DMS53 treated with DMSO at 0.1 percent for 48 hours (cell line): ENCODE results near the gene NUCKS1.
A peak's percentile ranks its signal among the peaks of the same experiment; 100 is the strongest.

Source experiments
- DNase-seq: peaks from one replicate; lab custom pipeline; 2025; ENCODE audit not compliant: unreplicated experiment; lab: John Stamatoyannopoulos, UW

The NUCKS1 gene

GRCh38 chr1:205672395-205672889, 77.5 kb downstream of the NUCKS1 start:
- no peak for DNase-seq

DNA sequence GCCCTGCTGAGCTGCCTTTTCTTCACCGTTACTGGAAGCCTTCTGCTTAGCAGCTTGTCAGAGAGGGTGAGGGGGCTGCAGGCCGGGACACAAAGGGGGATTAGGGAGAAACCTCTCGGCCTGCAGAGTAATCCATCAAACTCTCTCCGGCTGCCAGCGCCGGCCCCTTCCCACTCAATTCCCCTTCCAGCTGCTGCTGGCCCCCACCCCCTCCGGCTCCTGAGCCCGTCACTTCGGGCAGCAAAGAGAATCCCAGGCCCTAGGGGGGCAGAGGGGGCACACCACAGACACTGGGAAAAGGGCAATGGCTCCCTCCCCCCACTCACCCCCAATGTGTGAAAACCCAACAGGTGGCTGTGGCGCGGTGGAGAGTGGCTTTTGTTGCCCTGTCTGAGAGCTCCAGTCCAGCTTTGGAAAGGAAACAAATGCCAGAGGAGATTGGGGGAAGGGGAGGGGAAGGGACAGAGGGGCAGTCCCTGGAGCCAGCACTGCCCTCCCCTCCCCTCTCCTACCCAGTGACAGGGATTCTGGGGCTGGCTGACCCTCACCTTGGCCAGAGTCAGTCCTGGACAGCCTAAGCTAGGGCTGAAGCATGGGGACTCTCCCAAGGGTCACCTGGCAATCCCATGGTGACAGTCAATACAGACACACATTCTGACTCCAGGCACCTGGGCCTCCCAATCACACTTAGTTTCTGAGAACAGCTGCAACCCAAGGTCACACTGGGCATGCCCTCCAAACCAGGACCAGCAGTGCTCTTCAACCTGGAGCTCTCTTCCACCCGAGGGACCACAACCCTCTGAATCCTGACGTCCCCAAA, 79.2 kb downstream of the NUCKS1 start:
- DNase-seq: no peak

- no peak for DNase-seq
Measured at GRCh38 chr1:205670150-205670446, 79.9 kb downstream of the NUCKS1 start.

DNA sequence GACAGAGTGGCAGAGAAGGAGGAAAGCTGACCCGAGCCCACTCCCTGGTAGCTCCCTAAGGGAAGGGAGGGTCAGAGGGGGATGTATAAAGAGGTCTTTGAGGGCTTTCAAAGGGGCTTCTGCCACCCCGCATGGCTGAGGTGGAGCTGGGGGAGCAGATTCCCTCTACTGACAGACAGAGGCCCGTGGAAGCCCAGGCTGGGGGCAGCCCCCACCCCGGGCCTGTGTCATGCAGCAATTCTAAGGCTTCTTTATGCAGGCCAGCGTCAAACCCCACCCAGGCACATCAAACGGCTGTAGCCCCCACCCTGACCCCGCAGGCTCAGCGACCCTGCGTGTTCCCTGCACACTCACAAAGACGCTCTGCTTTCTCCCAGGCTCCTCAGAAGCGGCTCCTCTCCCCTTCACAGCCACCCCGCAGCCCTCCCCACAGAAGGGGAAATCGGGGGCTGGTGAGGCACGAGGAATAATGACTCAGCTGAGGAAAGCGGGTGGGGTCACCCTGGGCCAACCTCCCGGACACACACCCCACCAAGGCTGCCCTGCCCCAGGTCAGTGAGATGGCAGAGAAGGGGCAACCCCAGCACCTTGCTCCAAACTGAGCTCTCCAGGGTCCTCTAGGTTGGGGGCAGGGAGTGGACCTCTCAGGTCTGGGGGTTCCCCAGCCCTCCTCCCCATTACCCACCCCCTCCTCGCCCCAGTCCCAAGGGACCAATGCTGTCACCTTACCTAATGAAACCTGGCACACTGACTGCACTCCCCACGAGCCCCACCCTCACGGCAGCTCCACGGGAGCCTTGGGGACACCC, 80.4 kb downstream of the NUCKS1 start:
- no peak for DNase-seq

GRCh38 chr1:205668951-205669340, 81.0 kb downstream of the NUCKS1 start:
- DNase-seq: no peak

DNA sequence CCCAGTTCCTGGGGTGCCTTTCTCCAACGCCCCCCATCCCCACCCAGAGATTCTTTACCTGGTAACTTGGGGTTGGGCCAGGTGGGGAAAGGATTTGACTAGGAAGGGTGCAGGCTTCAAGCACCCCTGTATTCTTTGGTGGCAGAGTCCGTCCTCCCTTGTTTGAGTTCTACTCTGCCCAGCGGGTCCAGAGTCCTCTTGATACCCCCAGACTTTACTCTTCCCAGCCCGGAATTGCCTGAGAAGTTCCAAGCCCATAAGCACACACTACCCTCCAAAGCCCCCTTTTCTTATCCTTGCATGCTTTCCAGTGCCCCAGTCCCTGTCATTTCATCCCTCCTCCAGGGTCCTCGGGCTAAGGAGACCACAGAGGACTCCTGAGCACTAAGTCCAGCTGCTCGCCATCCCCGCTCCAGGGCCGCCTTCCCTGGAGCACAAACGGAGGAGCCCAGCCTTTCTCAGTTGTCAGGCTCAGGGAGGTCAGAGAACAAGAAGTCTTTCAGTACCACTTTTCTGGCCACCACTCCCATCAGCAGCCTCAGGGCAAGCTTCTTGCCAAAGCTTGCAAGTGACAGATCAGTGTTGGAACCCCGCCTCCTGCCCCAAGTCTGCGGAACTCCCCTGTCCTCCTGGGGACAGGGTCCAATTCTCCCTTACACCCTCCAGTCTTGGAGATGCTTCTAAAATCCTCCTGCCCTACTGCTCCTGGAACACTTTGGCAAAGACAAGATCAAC, 81.9 kb downstream of the NUCKS1 start:
- DNase-seq: no peak

DNA sequence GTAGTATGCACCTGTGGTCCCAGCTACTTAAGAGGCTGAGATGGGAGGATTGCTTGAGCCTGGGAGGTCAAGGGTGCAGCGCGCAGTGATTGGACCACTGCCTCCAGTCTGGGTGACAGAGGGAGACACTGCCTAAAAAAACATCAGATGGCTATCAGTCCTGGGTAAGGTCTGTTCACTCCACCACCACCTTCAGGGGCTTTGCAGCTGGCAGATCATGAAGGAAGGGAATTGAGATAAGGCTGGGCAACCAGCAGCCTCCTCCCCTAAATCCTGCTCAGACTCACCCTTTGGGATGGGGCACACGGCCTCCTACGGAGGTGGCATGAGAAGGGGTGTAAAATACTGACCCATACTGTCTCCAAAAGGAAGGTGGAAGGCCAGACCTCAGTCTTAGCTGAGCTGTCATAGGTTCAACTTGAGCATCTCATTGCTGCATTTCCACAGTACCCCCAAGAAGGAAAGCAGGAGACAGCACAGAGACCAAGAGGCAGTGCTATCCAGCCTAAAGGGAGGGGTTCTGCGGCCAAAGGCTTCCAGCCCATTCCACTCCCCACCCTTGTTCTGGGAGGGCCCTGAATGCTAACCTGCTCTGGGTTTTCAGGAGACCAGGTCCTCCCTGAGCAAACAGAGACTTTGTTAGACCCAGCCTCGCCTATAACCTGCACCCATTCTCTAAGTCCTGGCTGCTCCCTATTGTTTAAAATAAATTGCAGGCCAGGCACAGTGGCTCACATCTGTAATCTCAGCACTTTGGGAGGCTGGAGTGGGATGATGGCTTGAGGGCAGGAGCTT, 83.4 kb downstream of the NUCKS1 start:
- DNase-seq: no peak

GRCh38 chr1:205665201-205666045, 84.6 kb downstream of the NUCKS1 start:
- DNase-seq: no peak

DNA sequence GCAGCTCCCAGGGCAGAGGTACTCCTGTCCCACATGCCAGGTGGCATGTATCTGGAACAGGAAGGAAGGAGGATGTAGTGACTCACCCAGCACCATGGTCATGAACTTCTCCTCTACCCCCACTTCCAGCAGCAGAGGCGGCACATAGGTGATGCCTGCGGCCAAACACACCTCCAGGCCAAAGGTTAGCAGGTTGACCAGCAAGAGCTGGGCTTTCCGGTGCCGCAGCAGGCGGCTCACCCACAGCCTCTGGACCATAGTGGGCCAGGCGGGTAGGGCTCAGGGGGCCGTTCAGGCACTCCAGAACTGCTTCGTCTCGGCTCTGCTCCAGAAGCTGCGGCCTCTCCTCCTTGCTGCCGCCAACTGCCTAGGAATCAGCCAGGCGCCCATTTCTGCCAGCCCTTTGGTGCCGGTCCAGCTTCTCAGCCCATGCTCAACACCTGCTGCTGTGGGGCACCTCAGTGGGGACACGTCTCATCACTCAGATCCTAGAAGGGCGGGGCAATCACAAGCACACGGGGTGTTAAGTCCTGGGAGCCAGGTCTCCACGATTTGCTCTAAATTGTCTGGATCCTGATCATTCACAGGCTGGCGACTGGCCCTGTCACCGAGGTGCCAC, 85.5 kb downstream of the NUCKS1 start:
- peak; percentile 84 for DNase-seq

GRCh38 chr1:205663286-205663936, 86.6 kb downstream of the NUCKS1 start:
- no peak for DNase-seq
